ENCODE data around the gene GUCY2D.

Gene GUCY2D

DNA sequence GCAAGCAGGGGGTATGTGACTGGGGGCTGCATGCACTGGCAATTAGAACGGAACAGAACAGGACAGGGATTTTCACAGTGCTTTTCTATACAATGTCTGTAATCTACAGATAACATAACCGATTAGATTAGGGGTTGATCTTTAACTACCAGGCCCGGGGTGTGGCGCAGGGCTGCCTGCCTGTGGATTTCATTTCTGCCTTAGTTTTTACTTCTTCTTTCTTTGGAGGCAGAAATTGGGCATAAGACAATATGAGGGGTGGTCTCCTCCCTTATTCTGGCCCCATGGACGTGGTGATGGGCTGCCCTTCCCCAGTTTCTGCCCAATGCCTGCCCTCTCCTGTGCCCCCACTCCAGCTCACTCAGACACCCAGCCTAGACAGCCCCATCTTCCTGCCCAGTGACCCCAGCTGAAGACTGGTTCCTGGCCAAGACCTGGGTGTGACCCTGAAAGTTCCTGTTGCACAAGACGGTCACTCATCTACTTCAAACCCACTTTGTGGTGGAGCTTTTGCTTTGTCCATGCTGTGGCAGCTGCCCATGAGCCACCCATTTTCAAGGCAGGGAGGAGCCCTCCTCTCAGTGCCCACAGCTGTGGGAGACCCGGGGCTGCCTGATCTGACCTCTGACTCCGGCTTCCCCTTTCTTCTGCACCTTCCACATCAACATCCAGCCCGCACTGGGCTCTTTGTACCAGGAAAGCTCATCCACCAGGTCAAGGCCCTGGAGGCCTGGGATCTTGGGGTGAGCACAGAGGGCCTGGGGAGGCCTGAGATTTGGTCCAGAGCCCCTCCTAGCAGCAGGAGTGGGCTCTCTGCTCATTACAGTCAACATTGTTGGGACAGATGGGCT lies 66.5 kb downstream of the GUCY2D start:
- peak; percentile 2 for DNase-seq

DNA sequence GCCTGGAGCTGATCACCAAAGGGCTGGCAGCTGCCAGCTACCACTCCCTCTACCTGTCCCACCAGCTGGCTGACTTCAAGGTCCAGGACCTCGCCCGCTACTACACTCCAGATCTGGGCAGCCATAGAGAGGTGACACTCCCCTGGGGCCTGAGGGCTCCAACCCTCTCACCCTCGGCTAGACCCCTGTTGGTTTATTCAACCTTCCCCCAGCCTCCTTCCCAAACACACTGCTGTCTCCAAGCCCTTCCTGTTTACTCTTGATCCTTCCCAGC lies 67.1 kb downstream of the GUCY2D start:
- no peak for DNase-seq

All from GF-D8 (cell line).